SKM-1 (cell line): ENCODE data around the gene MRPL58.
A peak's percentile ranks its signal among the peaks of the same experiment; 100 is the strongest.
"Not testable (repeated sequence)": the region's sequence is repeated elsewhere in the genome, so short reads cannot be mapped to it uniquely, and the experiment has no call there.

Experiments
- DNase-seq: peaks from one replicate; lab custom pipeline; 2025; ENCODE audit not compliant: unreplicated experiment; lab: John Stamatoyannopoulos, UW

The MRPL58 gene

GRCh38 chr17:74987418-74987908 is 25.0 kb upstream of the MRPL58 start, which contains the start of gene CDR2L:
Gene CDR2L, plus strand, starts transcription at chr17:74987632. Its CDS starts 412 bp downstream, at chr17:74988044.
- peak; percentile 84 for DNase-seq

- no peak for DNase-seq
Measured at GRCh38 chr17:74987909-74988711, 24.4 kb upstream of the MRPL58 start.

- DNase-seq: no peak
Measured at GRCh38 chr17:74990581-74991105, 21.8 kb upstream of the MRPL58 start.

GRCh38 chr17:74992223-74992622 is 20.2 kb upstream of the MRPL58 start:
- no peak for DNase-seq

- no peak for DNase-seq
Measured at GRCh38 chr17:74994440-74994839, 18.0 kb upstream of the MRPL58 start.

- DNase-seq: no peak
Measured at GRCh38 chr17:74995847-74996246, 16.6 kb upstream of the MRPL58 start.

GRCh38 chr17:74998783-74999182 is 13.7 kb upstream of the MRPL58 start:
- no peak for DNase-seq

- DNase-seq: no peak
Measured at GRCh38 chr17:74999523-74999922, 12.9 kb upstream of the MRPL58 start.

GRCh38 chr17:75001915-75002843 is 10.3 kb upstream of the MRPL58 start:
- DNase-seq: no peak

GRCh38 chr17:75003070-75003956 is 9.2 kb upstream of the MRPL58 start:
- DNase-seq: no peak

- no peak for DNase-seq
Measured at GRCh38 chr17:75003957-75004355, 8.5 kb upstream of the MRPL58 start.

GRCh38 chr17:75004371-75004770 is 8.1 kb upstream of the MRPL58 start:
- no peak for DNase-seq

GRCh38 chr17:75005291-75005690 is 7.2 kb upstream of the MRPL58 start:
- no peak for DNase-seq

GRCh38 chr17:75006084-75006483 is 6.4 kb upstream of the MRPL58 start:
- not testable (repeated sequence) for DNase-seq

- no peak for DNase-seq
Measured at GRCh38 chr17:75006653-75007052, 5.8 kb upstream of the MRPL58 start.

- DNase-seq: no peak
Measured at GRCh38 chr17:75008373-75008772, 4.1 kb upstream of the MRPL58 start.

- DNase-seq: no peak
Measured at GRCh38 chr17:75009139-75009724, 3.2 kb upstream of the MRPL58 start.

- DNase-seq: no peak
Measured at GRCh38 chr17:75010683-75011400, 1.6 kb upstream of the MRPL58 start.

GRCh38 chr17:75011401-75012095 is 922 bp upstream of the MRPL58 start:
- DNase-seq: no peak
